Spleen (tissue), 11 donors: ENCODE results near the gene LTF. TPM values are rescaled to one million over a fixed set of nuclear protein-coding genes. Genes with fewer than 3 reads are reported as not detected.

ENCODE experiments used
- DNase-seq: peaks from one replicate; pipeline ENCODE4 v3.0.0-alpha.2; 2020
- H3K27ac ChIP-seq, 8 donors: fragments of 200-600 bp; sonication (generic) in 7 of 8; 1 replicate in 4 of 8; 2 replicates in 4 of 8; pipeline versions ENCODE4 v1.5.0 to v1.8.0; 2016 to 2021; ENCODE audit warnings: inconsistent platforms in 4 of 8, mild to moderate bottlenecking in 4 of 8, moderate library complexity in 1 of 8
- H3K27me3 ChIP-seq, 7 donors: fragments of 200-600 bp; sonication (generic) in 6 of 7; replicated peaks in 1 of 7; 1 replicate in 4 of 7; 2 replicates in 3 of 7; pipeline versions ENCODE4 v1.5.0 to v1.8.0; 2016 to 2021; ENCODE audit warnings: inconsistent platforms in 3 of 7, mild to moderate bottlenecking in 1 of 7
- H3K36me3 ChIP-seq, 6 donors: fragments of 200-600 bp; sonication (generic) in 5 of 6; 1 replicate in 4 of 6; 2 replicates in 2 of 6; pipeline versions ENCODE4 v1.5.0 to v1.8.0; 2016 to 2021; ENCODE audit warnings: inconsistent platforms in 2 of 6
- H3K4me1 ChIP-seq, 6 donors: fragments of 200-600 bp; sonication (generic) in 5 of 6; 1 replicate in 3 of 6; 2 replicates in 3 of 6; pipeline versions ENCODE4 v1.5.0 to v1.8.0; 2016 to 2021; ENCODE audit warnings: inconsistent platforms in 3 of 6
- H3K4me3 ChIP-seq, 8 donors: fragments of 200-600 bp; sonication (generic) in 7 of 8; 1 replicate in 4 of 8; 2 replicates in 4 of 8; pipeline versions ENCODE4 v1.5.0 to v1.8.0; 2016 to 2021; ENCODE audit warnings: inconsistent platforms in 4 of 8, mild to moderate bottlenecking in 4 of 8, moderate library complexity in 2 of 8
- H3K9me3 ChIP-seq, 8 donors: fragments of 200-600 bp; sonication (generic) in 7 of 8; 1 replicate in 4 of 8; 2 replicates in 4 of 8; pipeline versions ENCODE4 v1.5.0 to v1.8.0; 2016 to 2021; ENCODE audit warnings: inconsistent platforms in 4 of 8
- POLR2A ChIP-seq, 3 donors: fragments of 450-650 bp; IDR thresholded peaks; one replicate each; pipeline ENCODE4 v1.5.1; 2017; ENCODE audit warnings: antibody characterized with exemption in 3 of 3, mild to moderate bottlenecking in 1 of 3
- POLR2AphosphoS5 ChIP-seq, 3 donors: sonication (generic); formaldehyde crosslinking; IDR thresholded peaks; one replicate each; pipeline ENCODE4 v1.5.1; 2017; ENCODE audit warnings: antibody characterized with exemption in 3 of 3
- WGBS, 5 donors: extraction: QIAGEN DNeasy Blood & Tissue Kit in 3 of 5; methylation state at CpG; one replicate each; pipeline versions ENCODE4 v1.1.5 to v1.1.7; 2013 to 2018; 5-methylcytosine and 5-hydroxymethylcytosine counted together
- intact Hi-C: fragments of 100-400 bp; cut with DNase I; formaldehyde crosslinking; loops from one replicate; pipeline ENCODE4 v1.15.0; 2023; ENCODE audit warnings: low total_unique reads
- polyA plus RNA-seq, 3 donors: library from polyadenylated mRNA; stranded (reverse); fragments of 200-250 nt; gene quantifications; one replicate each; pipeline ENCODE4 v1.2.1, GENCODE V29; 2013
- total RNA-seq, 7 donors: library from RNA; depleted of rRNA in 3 of 7; stranded (reverse); fragments of >200 nt in 3 of 7; fragmentation: NEBNext Ultra II Directional in 4 of 7; extraction: Animal tissue kit (Norgen Biotek cat#: 25700) in 4 of 7; gene quantifications; one replicate each; pipeline versions ENCODE4 v1.1.0 to v1.2.1, GENCODE V29; 2016 to 2021
- TF ChIP-seq, protein P1 (sequence below), 11 experiments: fragments of 200-600 bp in 7 of 11; fragments of 450-650 bp in 4 of 11; sonication (generic) in 4 of 11; IDR thresholded peaks in 8 of 11; conservative IDR thresholded peaks in 3 of 11; 1 replicate in 7 of 11; 2 replicates in 4 of 11; pipeline versions ENCODE4 v1.4.0 to v1.8.0; 2016 to 2021; ENCODE audit warnings: antibody characterized with exemption in 11 of 11, inconsistent platforms in 4 of 11, mild to moderate bottlenecking in 1 of 11
- donor health status: healthy with polysubstance abuse.
- donor health status: DM: no; HTN: no; CAD: no; lungs with moderate emphysema.
- donor health status: DM: no; HTN: no; CAD: no.
- donor health status: Bipolar disorder and iron deficiency.
- donor health status: healthy.
- donor health status: DM: no; HTN: no; CAD: no.
- donor health status: DM: yes; HTN: yes; CAD: no.

The LTF gene
- total and polyA plus RNA-seq, 10 donors: 15.2 to 598 (median 56.0) TPM

DNA sequence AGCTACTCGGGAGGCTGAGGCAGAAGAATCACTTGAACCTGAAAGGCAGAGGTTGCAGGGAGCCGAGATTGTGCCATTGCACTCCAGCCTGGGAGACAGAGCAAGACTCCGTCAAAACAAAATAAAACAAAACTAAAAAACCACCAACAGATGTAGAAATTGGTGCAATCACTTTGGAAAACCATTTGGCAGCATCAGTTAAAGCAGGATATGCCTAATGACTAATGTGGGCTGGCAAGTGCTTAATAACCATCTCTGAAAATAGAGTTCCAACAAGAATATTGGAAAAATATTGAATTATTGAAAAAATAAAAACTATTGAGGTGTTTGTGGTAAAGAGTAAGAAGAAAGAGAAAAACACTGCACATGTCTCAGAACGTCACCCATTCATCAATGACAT lies 16.9 kb upstream of the LTF start:
- intact Hi-C loops: no loop called here
- Histone ChIP-seq H3K36me3 (no peaks in the 10 kb centered on the region), H3K9me3 (no peaks in the 10 kb centered on the region), H3K27me3 (no peaks in the 10 kb centered on the region), H3K4me3 (no peak overlapping the region), H3K27ac (no peak overlapping the region), H3K4me1 (peaks cover 0 to 41% (median 6%) of the 10 kb centered on the region in 6 donors)
- WGBS, 5 donors: 80 to 93% (median 88%) methylated on average over 4 of the region's 4 CpGs
- DNase-seq: no peak
- TF ChIP-seq POLR2A (IDR thresholded peaks at IDR 0.05) (no peak), POLR2AphosphoS5 (IDR thresholded peaks at IDR 0.05) (no peak)

DNA sequence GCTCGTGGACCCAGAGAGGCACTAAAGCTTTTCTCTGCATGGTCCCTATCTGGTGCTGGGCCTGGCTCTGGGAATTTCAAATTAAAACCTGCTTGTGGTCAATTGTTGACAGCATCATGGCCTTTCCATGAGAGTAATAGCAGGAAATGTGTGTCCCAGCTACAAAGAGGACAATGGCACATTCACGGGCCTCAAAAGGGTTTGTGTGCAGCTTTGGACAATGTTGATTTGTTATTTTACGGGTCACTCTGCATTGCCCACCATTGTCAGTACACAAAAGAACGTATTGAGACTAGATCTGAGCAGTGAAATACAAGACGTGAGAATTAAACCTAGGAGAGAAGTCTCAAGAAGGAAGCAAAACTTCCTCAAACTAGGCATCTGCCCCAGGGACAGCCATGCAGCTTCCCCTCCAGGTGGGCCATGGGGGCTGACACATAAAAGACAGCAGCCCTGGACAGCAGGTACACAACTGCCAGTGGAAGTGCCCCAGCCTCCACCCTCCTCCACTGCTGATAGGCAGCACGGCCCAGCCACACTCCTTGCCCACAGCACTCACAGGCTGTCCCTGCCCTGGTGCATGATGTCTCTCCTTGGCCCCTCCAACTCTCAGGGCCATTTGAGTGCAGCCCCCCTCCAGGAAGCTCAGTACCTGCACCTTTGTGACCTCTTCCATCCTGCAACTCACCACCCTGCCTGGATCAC lies 15.9 kb upstream of the LTF start:
- no peaks in the 10 kb centered on the region for H3K27me3 ChIP-seq
- peaks cover 0 to 51% (median 6%) of the 10 kb centered on the region in 6 donors for H3K4me1 ChIP-seq
- WGBS, 5 donors: 71 to 86% (median 75%) methylated on average over 6 of the region's 6 CpGs
- intact Hi-C loops: no loop called here
- no peak overlapping the region for H3K4me3 ChIP-seq
- no peaks in the 10 kb centered on the region for H3K9me3 ChIP-seq
- DNase-seq: no peak
- H3K27ac ChIP-seq: no peak overlapping the region
- TF ChIP-seq, protein P1, sequence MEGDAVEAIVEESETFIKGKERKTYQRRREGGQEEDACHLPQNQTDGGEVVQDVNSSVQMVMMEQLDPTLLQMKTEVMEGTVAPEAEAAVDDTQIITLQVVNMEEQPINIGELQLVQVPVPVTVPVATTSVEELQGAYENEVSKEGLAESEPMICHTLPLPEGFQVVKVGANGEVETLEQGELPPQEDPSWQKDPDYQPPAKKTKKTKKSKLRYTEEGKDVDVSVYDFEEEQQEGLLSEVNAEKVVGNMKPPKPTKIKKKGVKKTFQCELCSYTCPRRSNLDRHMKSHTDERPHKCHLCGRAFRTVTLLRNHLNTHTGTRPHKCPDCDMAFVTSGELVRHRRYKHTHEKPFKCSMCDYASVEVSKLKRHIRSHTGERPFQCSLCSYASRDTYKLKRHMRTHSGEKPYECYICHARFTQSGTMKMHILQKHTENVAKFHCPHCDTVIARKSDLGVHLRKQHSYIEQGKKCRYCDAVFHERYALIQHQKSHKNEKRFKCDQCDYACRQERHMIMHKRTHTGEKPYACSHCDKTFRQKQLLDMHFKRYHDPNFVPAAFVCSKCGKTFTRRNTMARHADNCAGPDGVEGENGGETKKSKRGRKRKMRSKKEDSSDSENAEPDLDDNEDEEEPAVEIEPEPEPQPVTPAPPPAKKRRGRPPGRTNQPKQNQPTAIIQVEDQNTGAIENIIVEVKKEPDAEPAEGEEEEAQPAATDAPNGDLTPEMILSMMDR (IDR thresholded peaks at IDR 0.05 in 8 of 11, conservative IDR thresholded peaks at IDR 0.05 in 3 of 11): no peak
- no peaks in the 10 kb centered on the region for H3K36me3 ChIP-seq

DNA sequence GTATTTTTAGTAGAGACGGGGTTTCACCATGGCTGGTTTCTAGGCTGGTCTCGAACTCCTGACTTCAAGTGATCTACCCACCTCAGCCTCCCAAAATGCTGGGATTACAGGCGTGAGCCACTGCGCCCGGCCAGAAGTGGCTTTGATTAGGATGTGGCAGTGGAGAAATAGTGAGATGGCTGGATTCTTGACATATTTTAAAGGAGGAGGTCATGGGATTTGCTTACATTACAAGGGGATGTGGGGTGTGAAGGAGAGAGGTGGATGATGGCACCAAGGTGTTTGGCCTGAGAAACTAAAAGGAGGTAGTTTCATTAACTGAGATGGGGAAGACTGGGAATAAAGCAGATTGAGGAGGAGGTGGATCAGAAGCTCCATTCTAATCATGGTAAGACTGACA lies 15.0 kb upstream of the LTF start:
- 74 to 92% (median 86%) methylated on average over 5 of the region's 5 CpGs for WGBS, 5 donors
- Histone ChIP-seq H3K9me3 (peaks cover 0 to 6% (median 4%) of the 10 kb centered on the region in 8 donors), H3K27ac (no peak overlapping the region), H3K36me3 (no peaks in the 10 kb centered on the region), H3K4me3 (no peak overlapping the region), H3K4me1 (peaks cover 0 to 43% (median 2%) of the 10 kb centered on the region in 6 donors), H3K27me3 (no peaks in the 10 kb centered on the region)
- no peak for DNase-seq
- TF ChIP-seq POLR2AphosphoS5 (IDR thresholded peaks at IDR 0.05) (no peak), POLR2A (IDR thresholded peaks at IDR 0.05) (no peak)
- TF ChIP-seq, protein P1 (IDR thresholded peaks at IDR 0.05 in 8 of 11, conservative IDR thresholded peaks at IDR 0.05 in 3 of 11): no peak
- intact Hi-C loops: no loop called here

DNA sequence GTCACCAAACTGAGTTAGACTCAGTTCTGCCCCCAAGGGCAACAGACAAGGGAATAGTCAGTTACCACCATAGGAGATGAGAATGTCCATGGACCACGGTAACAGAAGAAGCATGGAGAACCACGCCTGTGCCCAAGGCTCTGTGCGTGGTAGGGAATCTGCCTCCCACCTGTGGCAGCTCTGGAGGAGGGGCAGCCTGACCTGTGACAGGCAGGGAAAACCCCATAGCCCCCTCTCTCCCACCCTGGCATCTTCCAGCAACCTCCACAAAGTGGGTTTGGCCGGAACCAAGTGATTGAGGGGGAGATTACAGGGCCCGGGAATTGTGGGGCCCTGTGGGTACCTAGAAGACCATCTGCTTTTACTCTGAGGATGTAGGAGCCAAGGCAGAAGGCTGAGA lies 14.3 kb upstream of the LTF start:
- Histone ChIP-seq H3K27me3 (no peaks in the 10 kb centered on the region), H3K27ac (peak overlapping the region in 1 of 8 donors; percentile 49), H3K36me3 (no peaks in the 10 kb centered on the region), H3K9me3 (peaks cover 0 to 12% (median 10%) of the 10 kb centered on the region in 8 donors), H3K4me3 (no peak overlapping the region), H3K4me1 (peaks cover 0 to 37% (median 0%) of the 10 kb centered on the region in 6 donors)
- no peak for DNase-seq
- intact Hi-C loops: no loop called here
- TF ChIP-seq, protein P1 (IDR thresholded peaks at IDR 0.05 in 8 of 11, conservative IDR thresholded peaks at IDR 0.05 in 3 of 11): no peak
- TF ChIP-seq POLR2AphosphoS5 (IDR thresholded peaks at IDR 0.05) (no peak), POLR2A (IDR thresholded peaks at IDR 0.05) (no peak)
- WGBS, 5 donors: 84 to 94% (median 91%) methylated on average over 5 of the region's 5 CpGs
